Measurements from ENCODE around the gene ANKRD60.
A peak's percentile ranks its signal among the peaks of the same experiment; 100 is the strongest.

The ANKRD60 gene

DNA sequence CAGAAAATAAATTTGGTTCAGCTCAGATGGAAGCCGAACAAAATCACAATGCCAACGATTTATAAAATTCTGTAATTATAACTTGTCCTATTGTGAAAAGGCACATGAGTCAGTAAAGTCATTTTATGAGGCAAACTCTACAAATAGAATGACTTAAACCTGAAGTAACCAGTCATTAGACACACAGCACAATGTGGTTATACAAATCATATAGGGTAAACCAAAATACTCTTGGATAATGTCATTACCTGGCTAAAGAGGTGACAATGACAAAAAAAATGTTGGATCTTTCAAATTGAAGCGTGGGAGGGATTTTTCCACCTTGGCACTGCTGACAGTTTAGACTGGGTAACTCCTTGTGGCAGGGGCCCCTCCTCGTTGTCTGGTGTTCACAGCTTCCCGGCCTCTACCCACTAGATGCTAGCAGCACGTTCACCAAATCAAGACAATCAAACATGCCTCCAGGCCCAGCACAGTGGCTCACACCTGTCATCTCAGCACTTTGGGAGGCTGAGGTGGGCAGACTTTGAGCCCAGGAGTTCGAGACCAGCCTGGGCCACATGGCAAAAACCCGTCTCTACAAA, 5.0 kb downstream of the ANKRD60 start:
- DNase-seq (ENCODE audit: low spot score) = no peak

- no peak for DNase-seq (ENCODE audit: low spot score)
These were observed 6.0 kb downstream of the ANKRD60 start for GRCh38 chr20:58222446-58222845.

GRCh38 chr20:58219342-58219700, 9.1 kb downstream of the ANKRD60 start:
- DNase-seq (ENCODE audit: low spot score) = no peak

DNA sequence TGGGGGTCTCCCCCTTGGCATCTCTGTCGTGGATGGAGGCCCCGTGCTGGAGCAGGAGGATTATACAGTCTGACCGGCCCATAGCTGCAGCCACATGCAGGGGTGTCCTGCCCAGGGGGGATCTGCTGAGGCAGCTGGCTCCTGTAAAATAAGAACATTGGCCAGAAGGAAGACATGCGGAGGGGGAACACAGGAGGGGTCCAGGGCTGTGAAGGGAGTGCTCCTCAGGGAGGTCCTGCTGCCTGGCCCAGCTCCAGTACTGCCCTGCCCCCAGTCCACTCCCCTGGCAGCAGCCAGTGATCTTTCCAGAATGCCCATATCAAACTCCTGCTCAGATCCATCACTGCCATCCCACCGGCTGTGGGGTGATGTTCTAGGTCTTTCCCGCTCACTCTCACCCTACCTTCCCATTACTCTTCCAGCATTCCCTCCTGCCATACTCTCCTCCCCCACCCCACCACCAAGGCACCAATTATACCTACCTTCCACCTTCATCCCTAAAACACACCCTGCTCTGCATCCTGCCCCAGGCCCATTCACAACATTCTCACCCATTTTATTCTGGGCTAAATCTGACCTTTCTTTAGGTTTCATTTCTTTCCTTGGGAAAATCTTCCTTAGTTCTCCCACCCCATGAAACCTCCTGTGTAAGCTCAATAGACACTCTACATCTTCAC, 9.7 kb downstream of the ANKRD60 start:
- no peak for DNase-seq (ENCODE audit: low spot score)

GRCh38 chr20:58216334-58216733, 12.1 kb downstream of the ANKRD60 start:
- no peak for DNase-seq (ENCODE audit: low spot score)

DNA sequence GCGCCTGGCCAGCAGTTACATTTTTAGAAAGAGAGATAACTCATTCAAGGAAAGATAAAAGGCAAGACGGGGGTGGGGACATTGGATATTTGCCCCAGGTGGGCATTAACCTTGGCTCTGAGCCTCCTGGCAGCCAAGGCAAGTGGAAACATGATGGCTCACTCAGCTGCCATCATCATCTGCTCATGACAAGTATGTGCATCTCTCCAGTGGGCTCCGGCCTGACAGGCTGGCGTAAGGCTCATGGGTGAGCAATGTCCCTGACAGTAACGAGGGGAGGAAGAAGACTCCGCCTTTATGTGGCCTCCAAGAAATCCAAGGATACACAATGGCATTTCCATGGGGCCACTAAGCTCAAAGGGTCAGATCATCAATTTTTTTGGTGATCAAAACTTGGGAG, 13.3 kb downstream of the ANKRD60 start:
- no peak for DNase-seq (ENCODE audit: low spot score)

DNA sequence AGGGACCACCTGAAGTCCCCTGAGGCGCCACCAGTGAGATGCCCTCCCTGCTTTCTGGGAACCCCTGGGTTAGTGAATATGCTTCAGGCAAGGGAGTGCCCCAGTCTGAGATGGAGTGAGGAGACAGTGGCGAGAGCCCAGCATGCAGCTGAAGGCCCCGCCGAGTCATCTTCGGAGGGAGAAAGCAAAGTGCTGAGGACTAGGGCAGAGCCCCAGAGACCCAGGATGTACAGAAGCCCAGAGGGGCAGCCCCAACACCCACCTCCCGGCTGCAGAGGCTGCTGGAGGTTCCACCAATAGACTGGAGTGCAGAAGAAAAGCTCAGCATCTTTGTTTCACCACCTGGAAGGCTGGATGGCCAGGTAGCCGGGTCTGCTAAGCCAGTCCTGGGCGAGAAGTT, 14.1 kb downstream of the ANKRD60 start:
- DNase-seq (ENCODE audit: low spot score) = no peak

GRCh38 chr20:58213716-58214115, 14.7 kb downstream of the ANKRD60 start:
- DNase-seq (ENCODE audit: low spot score) = no peak

- no peak for DNase-seq (ENCODE audit: low spot score)
These were observed 15.3 kb downstream of the ANKRD60 start for GRCh38 chr20:58213121-58213520.

DNA sequence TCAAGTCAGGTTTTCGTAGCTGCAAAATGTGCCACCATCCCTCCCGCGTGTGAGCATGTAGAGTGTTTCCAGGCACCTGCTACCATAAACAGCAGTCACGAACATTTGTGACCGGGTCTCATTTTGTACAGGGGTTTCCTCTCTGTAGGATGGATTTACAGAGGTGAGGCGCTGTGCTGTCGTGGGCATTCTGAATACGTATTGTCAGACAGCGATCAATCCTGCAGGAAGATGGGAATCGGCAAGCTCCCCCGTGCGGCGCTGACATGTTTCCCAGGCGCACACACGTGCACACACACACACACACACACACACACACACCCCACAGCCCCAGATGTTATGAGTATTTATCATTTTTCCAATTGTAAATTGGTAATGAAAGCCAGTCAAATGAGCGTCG, 15.8 kb downstream of the ANKRD60 start:
- DNase-seq (ENCODE audit: low spot score) = no peak

DNA sequence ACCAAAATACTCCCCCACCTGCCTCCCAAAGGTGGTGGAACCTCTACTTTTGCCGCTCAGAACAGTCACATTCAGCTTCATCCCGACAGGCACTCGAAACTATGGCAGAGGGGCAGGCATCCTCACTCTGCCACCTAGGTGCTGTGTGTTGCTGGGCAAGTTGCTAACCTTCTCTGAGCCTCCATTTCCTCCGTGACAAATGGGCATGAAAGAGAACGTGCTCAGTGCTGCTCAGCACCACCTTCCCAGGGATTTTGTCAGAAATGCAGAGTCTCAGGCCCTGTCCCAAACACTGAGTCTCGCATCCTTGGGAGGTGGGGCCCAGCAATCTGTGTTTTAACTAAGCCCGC, 18.1 kb downstream of the ANKRD60 start:
- no peak for DNase-seq (ENCODE audit: low spot score)

- DNase-seq (ENCODE audit: low spot score) = peak; percentile 94
These were observed 18.6 kb downstream of the ANKRD60 start for GRCh38 chr20:58209652-58210397.

DNA sequence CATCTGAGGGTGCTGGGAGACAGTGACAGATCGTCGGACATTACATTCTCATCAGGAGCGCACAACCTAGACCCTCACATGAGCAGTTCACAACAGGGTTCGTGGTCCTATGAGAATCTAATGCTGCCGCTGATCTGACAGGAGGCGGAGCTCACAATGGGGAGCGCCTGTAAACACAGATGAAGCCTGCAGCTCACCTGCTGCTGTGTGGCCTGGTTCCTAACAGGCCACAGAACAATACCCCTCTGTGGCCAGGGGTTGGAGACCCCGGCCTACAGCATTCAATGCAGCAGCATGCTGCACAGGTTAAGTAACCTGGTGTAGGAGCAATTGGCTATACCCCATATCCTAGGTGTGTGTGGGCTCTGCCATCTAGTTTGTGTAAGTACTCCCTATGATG, 19.5 kb downstream of the ANKRD60 start:
- DNase-seq (ENCODE audit: low spot score) = no peak

GRCh38 chr20:58205850-58206249, 22.6 kb downstream of the ANKRD60 start:
- no peak for DNase-seq (ENCODE audit: low spot score)

- no peak for DNase-seq (ENCODE audit: low spot score)
These were observed 26.4 kb downstream of the ANKRD60 start for GRCh38 chr20:58202044-58202443.

GRCh38 chr20:58201616-58202015, 26.8 kb downstream of the ANKRD60 start:
- DNase-seq (ENCODE audit: low spot score) = no peak

DNA sequence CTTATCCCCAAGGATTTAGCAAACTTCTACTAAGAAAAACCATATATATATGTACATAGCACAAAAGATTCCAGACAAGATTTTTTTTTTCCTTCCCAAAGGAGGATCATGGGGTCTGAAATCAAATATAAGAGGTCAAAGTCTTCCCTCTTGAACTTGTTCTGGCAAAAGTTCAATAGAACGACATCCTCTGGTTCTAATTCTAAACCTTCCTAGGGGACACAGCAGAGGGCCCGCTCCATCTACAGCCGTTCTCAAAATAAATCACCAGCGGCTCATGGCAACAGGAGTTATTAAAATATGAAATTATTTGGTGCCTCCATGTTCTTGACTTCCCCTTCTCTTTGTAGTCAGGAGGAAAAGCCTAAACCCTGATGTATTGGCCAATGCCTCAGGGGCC, 29.0 kb downstream of the ANKRD60 start:
- DNase-seq (ENCODE audit: low spot score) = no peak

- DNase-seq (ENCODE audit: low spot score) = no peak
These were observed 29.5 kb downstream of the ANKRD60 start for GRCh38 chr20:58198901-58199355.

DNA sequence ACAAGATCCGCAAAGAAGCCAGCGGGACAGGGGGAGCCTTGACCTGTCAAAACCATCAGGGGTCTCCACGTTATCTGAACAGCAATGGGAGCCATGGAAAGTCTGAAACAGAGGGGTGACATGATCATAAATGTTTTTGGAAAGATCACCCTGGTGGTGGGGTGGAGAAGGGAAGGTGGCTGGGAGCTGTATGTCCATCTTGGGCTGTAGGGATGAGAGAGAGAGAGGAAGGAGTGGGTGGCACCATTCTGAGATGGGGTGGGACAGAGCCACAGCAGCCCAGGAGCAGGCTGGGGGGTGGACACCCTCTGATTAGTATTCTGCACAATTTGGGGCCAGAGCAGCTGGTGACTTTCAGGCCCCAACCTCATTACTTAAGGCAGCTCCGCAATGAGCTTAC, 30.1 kb downstream of the ANKRD60 start:
- no peak for DNase-seq (ENCODE audit: low spot score)

DNA sequence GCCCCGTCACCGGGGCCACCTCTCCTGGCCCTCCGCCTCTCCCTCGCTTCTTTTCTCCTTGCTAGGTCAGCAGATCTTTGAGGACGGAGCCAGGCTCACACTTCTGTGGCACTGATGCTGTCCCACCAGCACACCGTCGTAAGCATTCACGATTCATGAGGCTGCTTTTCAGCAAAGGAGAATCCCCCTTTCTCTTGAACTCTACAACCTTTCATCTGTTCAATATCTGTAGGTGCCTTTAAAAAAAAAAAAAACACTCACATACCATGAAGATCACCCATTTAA, 31.3 kb downstream of the ANKRD60 start:
- no peak for DNase-seq (ENCODE audit: low spot score)

- no peak for DNase-seq (ENCODE audit: low spot score)
These were observed 31.9 kb downstream of the ANKRD60 start for GRCh38 chr20:58196402-58197184.

GRCh38 chr20:58195047-58195446, 33.4 kb downstream of the ANKRD60 start:
- DNase-seq (ENCODE audit: low spot score) = no peak

- DNase-seq (ENCODE audit: low spot score) = no peak
These were observed 34.2 kb downstream of the ANKRD60 start for GRCh38 chr20:58194175-58194791.
